ENCODE measurements around the gene EPS8L1.

EPS8L1 gene

GRCh38 chr19:55118401-55118991 is 42.8 kb downstream of the EPS8L1 start:
- no peak for TF ChIP-seq CTCF (IDR thresholded peaks at IDR 0.05; ENCODE audit: control insufficient read depth, extremely low read depth, insufficient read depth)
- peak overlapping the region; percentile 75 for H3K4me3 ChIP-seq (ENCODE audit: low read depth, low read length)
- DNase-seq (ENCODE audit: low read depth) = no peak

- no peak for TF ChIP-seq CTCF (IDR thresholded peaks at IDR 0.05; ENCODE audit: control insufficient read depth, extremely low read depth, insufficient read depth)
- H3K4me3 ChIP-seq (ENCODE audit: low read depth, low read length) = no peak overlapping the region
- no peak for DNase-seq (ENCODE audit: low read depth)
Measured at GRCh38 chr19:55119053-55119452, 43.4 kb downstream of the EPS8L1 start.

- no peak overlapping the region for H3K4me3 ChIP-seq (ENCODE audit: low read depth, low read length)
- DNase-seq (ENCODE audit: low read depth) = no peak
- TF ChIP-seq CTCF (IDR thresholded peaks at IDR 0.05; ENCODE audit: control insufficient read depth, extremely low read depth, insufficient read depth) = no peak
Measured at GRCh38 chr19:55131421-55131820, 55.8 kb downstream of the EPS8L1 start.

GRCh38 chr19:55132453-55133129 is 56.9 kb downstream of the EPS8L1 start:
- no peak for TF ChIP-seq CTCF (IDR thresholded peaks at IDR 0.05; ENCODE audit: control insufficient read depth, extremely low read depth, insufficient read depth)
- no peak for DNase-seq (ENCODE audit: low read depth)
- no peak overlapping the region for H3K4me3 ChIP-seq (ENCODE audit: low read depth, low read length)

GRCh38 chr19:55133639-55134444 is 58.2 kb downstream of the EPS8L1 start:
- TF ChIP-seq CTCF (IDR thresholded peaks at IDR 0.05; ENCODE audit: control insufficient read depth, extremely low read depth, insufficient read depth) = no peak
- DNase-seq (ENCODE audit: low read depth) = no peak
- no peak overlapping the region for H3K4me3 ChIP-seq (ENCODE audit: low read depth, low read length)

- DNase-seq (ENCODE audit: low read depth) = no peak
- H3K4me3 ChIP-seq (ENCODE audit: low read depth, low read length) = no peak overlapping the region
- no peak for TF ChIP-seq CTCF (IDR thresholded peaks at IDR 0.05; ENCODE audit: control insufficient read depth, extremely low read depth, insufficient read depth)
Measured at GRCh38 chr19:55134736-55135135, 59.1 kb downstream of the EPS8L1 start.

Measured in LNCaP clone FGC (cell line).